GM21576 (cell line): Measurements from ENCODE around the gene SLC6A12.

ENCODE experiments used
- ATAC-seq: cut with Tn5 transposase; IDR thresholded peaks from one replicate; pipeline ENCODE4 v1.9.1; 2021; ENCODE audit warnings: mild to moderate bottlenecking, moderate library complexity; ENCODE audit not compliant: unreplicated experiment

SLC6A12 gene

DNA sequence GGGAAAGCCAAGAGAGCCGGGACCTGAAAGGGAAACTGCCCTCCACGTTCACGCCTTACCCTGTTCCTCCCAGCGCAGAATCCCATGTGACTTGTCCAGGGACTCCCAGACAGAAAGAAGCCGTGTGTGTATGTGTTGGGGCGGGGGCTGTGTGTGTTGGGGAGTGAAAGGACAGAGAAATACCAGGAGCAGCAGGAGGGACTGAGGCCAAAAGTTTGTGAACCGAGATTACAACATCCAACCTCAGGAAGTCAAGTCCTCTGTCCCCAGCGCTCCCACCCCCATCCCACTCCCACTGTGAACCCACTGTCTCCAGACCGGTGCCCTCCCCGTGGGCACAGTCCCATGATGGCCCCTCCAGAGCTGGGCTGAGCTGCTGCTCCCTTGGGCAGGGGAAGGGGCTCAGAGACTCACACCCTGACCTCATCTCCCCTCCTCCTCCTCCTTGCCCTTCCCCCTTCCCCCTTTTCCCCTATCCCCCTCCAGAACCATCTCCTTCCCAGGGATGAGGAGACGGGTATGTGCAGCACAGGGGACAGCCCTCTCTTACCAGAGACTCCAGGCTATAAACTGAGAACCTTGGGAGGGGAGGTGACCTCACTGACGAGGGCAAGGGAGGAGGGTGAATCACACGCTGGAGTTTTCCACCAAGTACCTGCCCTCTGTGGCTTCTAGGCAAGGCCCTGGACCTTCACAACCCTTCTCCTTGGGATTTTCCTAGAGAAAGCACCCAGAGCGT is at the start of gene SLC6A12:
Gene SLC6A12 (minus strand): TSS at position 155 of the 739 bp plus-strand sequence. CDS start 4,171 bp downstream, outside the sequence.
- no peak for ATAC-seq

DNA sequence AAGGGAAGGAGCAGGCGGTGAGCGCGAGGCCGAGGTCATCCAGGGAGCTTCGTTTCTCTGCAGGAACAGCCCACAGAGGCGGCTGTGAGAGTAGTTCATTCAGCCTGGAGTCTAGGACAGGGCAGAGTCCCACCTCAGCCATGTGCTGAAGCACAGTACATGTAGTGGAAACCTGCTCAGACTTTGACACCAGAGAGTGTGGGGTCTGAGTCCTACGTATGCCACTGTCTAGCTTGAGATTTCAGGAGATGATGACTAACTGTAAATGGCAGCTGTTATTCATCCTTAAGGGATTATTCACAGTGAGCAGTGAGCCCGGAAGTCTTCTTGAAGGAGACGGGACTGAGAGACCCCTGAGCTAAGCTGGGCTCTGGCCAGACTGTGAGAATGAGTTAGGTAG is 49.6 kb upstream of the SLC6A12 start:
- ATAC-seq: no peak

DNA sequence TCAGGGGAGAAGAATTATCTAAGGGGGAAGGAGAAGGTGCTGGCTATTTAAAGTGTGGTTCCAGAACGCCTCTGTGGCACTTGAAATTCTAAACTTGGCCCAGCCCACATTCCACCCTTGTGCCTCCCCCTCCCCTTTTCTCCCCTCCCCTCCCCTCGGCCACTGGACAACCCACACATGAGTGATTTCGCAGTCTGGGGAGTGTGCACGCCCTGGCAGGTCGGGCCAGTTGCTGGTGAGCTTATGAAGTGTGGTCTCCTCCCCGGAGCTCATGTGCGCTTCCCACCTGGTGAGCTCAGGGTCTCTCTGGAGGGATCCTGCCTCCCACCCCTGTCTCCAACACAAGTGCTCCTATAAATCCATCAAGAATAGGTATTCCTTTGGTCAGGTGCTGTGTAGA is 48.9 kb upstream of the SLC6A12 start, which contains the start of gene SLC6A13:
Gene SLC6A13 (minus strand): TSS at position 20 of the 400 bp plus-strand sequence. CDS start 2,784 bp downstream, outside the sequence.
- no peak for ATAC-seq

- ATAC-seq: no peak
These were observed 48.2 kb upstream of the SLC6A12 start for GRCh38 chr12:262113-262512.

DNA sequence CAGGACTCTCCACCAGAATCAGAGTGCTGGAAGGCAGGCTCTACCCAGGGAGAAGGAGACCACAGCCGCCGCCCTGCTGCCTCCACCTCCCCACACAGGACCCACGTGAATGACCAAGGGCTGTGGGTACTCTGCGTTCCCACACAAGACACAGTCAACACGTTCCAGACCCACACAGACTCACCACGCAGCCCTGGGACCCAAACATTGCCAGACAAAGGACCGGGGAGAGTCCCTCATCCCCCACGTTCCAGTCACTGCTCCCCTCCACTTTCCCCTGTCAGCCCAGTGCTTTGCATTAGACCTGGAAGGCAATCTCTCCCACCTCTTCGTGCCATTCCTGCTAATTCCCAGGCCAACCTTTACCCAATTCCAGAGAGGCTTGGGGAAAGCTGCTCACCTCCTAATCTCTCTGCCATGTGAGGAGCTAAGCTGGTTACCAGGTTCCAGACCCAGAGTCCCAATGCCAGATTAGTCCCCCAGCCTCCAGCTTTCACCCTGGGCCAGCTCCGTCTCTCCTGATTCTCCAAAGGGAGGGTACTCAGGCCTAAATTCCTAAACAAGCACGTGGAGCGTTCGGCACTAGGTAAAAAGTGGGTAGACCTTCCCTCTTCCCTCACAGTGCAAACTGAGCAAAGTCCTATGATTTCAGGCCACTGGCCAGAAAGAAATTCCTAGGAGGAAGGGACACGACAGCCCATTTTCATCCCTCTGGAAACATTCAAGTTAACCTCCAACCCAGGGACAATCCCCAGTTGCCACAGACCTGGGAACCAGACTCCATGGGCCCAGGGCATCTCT is 43.8 kb upstream of the SLC6A12 start:
- no peak for ATAC-seq

DNA sequence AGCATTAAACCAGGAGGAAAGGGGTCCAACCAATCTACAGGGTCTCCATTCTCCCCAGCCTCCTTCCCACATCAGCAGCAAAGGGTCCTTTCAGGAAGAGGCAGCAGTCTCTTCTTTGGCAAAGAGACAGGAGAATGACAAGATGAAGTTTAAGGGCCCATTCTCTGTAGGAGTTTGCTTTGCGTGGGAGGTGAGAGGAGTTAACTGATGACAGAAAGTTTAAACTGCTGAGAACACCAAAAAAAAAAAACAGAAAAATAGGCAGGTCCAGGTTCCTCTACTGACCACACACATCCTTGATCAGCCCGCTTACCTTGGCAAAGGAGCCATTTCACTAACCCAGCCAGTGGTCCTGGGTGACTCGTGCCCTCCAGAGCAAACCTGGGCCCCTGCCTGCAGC is 43.0 kb upstream of the SLC6A12 start:
- no peak for ATAC-seq

- ATAC-seq: no peak
These were observed 42.3 kb upstream of the SLC6A12 start for GRCh38 chr12:256225-256624.

- no peak for ATAC-seq
These were observed 41.0 kb upstream of the SLC6A12 start for GRCh38 chr12:254912-255311.

DNA sequence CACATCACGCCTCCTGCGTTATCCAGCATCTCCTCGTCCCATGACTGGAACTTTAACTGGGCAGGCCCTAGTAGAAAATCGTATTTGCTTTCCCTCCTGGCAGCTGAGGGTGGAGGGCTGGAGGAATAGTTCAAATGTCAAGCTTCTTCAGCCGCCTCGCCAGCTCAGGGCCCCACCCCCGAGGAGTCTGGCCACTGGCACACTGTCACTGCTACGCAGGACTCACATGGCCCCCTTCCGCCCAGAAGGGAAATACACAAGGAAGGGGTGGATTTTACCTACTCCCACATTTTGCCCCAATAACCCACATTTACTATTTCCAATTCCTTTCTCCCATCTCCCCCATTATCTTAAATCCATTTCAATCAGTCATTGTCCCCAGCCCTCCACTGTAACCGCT is 40.1 kb upstream of the SLC6A12 start:
- no peak for ATAC-seq

- no peak for ATAC-seq
These were observed 39.3 kb upstream of the SLC6A12 start for GRCh38 chr12:253116-253831.

GRCh38 chr12:252636-253035 is 38.7 kb upstream of the SLC6A12 start:
- ATAC-seq: no peak

- no peak for ATAC-seq
These were observed 33.3 kb upstream of the SLC6A12 start for GRCh38 chr12:247271-247670.

GRCh38 chr12:243381-243780 is 29.4 kb upstream of the SLC6A12 start:
- ATAC-seq: no peak

GRCh38 chr12:242496-242895 is 28.5 kb upstream of the SLC6A12 start:
- ATAC-seq: no peak

DNA sequence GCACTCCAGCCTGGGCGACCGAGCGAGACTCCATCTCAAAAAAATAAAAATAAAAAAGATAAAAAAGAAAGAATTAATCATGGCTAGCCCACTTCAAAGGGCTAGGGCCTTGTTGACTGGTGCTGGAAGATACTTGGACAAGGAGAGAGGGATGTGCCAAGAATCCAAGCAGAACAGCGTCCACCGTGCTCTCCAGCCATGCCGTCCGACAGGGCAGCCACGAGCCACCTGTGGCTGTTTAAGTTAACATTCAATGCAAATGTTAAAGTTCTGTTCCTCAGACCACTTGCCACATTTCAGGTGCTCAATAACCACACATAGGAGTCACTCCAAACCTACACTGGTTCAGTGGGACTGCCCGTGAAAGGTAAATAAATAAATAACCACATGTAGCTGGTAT is 27.3 kb upstream of the SLC6A12 start:
- no peak for ATAC-seq

DNA sequence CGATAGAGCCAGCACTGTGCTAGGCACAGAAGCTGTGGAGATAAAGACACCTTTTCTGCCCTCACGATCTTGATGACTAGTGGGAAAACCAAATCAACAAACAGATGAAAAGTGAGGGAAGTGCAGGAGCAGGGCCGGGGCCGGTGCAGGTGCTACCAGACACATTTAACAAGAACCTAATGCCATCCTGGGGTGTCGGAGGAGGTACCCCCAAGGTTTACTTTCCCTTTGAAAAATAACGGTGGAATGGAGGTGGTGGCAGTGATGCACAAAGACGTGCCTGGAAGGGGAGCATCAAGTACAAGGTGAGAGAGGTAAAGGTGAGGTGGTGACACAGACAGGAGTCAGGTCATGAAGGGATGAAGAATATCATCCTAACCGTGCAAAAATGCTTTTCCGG is 26.6 kb upstream of the SLC6A12 start:
- ATAC-seq: no peak

- no peak for ATAC-seq
These were observed 24.9 kb upstream of the SLC6A12 start for GRCh38 chr12:238736-239398.

DNA sequence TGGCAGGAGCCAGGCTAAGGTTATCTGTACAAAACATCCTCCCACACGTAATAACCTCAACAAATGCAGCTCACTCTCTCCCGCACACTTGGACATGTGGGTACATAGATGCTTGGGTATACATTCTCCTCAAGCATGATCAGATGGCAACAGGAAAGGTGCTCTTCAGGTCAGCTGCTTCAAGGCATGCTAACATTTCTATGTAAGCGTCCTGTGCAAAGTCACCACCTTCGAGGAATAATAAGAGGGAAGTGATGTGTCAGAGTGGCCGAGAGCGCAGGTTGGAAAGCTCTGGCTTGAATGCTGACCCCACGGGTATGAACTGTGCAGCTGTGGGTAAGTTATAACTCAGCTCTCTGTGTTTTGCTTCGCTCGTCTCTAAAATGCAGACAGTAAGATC is 24.2 kb upstream of the SLC6A12 start:
- ATAC-seq: no peak

DNA sequence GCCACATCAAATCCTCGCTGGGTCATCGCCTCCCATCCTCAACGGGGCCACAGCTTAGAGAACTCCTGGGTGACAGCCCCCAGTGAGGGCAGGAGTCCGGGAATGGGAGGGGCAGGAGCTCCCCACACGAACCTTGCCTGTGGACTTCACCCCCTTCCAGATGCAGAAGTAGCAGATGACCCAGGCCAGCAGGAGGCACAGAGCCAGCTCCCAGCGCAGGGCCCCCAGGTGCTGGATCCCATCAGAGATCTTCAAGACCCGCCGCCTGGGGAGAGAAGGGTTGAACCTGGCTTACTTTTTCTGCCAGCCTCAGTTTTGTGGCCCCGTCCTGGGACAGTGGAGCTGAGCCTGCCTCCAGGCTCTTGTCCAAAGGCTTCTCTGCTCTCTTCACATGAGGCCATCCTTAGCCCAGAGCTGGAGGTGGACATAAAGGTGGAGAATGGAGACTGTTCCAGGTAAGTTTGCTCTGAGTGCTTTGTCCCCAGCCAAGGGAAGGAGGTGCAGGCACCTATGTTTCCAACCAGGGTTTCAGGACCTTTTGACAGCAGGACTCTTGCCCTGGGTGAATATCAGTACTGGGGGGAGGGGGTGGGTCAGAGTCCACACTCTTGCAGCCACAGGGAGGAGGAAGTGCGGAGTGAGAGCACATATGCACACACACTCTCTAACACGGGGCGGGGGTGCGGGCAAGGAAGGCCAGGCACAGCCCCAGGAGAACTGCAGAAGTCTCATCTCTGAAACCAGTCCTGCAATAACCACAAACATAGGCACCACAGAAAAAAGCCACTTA is 23.3 kb upstream of the SLC6A12 start:
- ATAC-seq: no peak

DNA sequence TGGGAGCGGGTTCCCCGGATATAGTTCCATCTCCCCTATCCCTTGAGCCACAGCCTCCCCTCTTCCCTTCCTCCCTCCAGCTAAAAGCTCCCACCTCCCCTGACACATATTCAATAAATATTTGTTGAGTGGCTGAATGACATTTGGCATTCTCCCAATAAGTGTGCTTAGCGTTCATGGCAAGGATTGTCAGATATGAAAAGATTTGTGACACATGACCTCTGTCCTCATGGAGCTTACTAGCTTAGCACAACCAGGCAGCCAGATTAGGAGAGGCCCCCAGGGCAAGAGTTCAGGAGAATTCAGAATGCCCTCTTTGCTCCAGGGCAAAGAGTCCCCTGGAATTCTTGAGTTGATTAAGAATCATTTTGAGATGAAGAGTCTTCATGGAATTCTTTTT is 22.5 kb upstream of the SLC6A12 start:
- ATAC-seq: no peak
